Glutamatergic neuron (in vitro differentiated cells): ENCODE data around the gene RPAP3. TPM values are rescaled to one million over a fixed set of nuclear protein-coding genes. Genes with fewer than 3 reads are reported as not detected.

ENCODE experiments used
- DNase-seq: peaks from one replicate; pipeline ENCODE4 v3.0.0; 2022
- H3K27ac Mint-ChIP-seq: one replicate; pipeline ENCODE4 v1.8.0; 2020; ENCODE audit warnings: mild to moderate bottlenecking, mixed read lengths, inconsistent platforms; ENCODE audit not compliant: unreplicated experiment
- H3K27me3 Mint-ChIP-seq: one replicate; pipeline ENCODE4 v1.8.0; 2020; ENCODE audit warnings: mild to moderate bottlenecking, moderate library complexity, mixed read lengths, inconsistent platforms; ENCODE audit not compliant: unreplicated experiment
- H3K36me3 Mint-ChIP-seq: one replicate; pipeline ENCODE4 v1.8.0; 2020; ENCODE audit warnings: mild to moderate bottlenecking, mixed read lengths, inconsistent platforms; ENCODE audit not compliant: unreplicated experiment
- H3K4me1 Mint-ChIP-seq: one replicate; pipeline ENCODE4 v1.8.0; 2020; ENCODE audit warnings: mild to moderate bottlenecking, low read depth, mixed read lengths, inconsistent platforms; ENCODE audit not compliant: unreplicated experiment
- H3K4me3 Mint-ChIP-seq: one replicate; pipeline ENCODE4 v1.8.0; 2020; ENCODE audit warnings: mild to moderate bottlenecking, mixed read lengths, inconsistent platforms; ENCODE audit not compliant: unreplicated experiment
- H3K9me3 Mint-ChIP-seq: one replicate; pipeline ENCODE4 v1.8.0; 2020; ENCODE audit warnings: mild to moderate bottlenecking, moderate library complexity, mixed read lengths, inconsistent platforms; ENCODE audit not compliant: unreplicated experiment
- total RNA-seq: library from RNA; stranded (reverse); fragmentation: NEBNext Ultra II Directional; extraction: Animal tissue kit (Norgen Biotek cat#: 25700); gene quantifications from one replicate; pipeline ENCODE4 v1.2.1, GENCODE V29; 2021; ENCODE audit not compliant: unreplicated experiment
- TF ChIP-seq, protein P1 (sequence below): fragments of 200-600 bp; sonication (generic); IDR thresholded peaks from one replicate; pipeline ENCODE4 v1.5.0; 2021; ENCODE audit not compliant: partially characterized antibody, unreplicated experiment

RPAP3 gene
- total RNA-seq, 1 donor from 2014 or later, result 29.5 TPM

DNA sequence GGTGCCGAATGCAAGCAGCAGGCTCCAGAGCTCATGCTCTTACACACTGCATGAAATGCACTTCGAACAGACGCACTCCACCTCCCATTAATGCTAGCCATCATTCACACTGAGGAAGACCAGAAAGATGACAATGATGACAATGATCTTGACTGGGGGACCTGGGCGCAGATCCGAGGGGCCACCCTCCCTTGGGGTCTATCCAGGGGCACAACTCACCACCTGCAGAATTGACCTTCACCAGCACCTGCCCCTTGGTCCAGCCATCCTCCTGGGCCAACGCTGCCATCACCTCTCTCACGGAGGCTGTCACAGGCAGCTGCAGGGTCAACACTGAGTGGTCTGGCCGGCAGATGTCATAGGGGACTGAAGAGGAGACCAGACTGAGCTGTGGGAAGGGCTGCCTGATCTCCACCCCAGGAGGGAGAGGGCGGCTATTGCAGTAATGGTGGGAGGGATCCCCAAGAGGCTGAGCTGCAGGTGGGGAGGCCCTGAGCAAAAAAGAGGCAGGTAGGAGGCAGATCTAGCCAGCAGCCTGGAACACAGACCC lies 37.6 kb upstream of the RPAP3 start:
- no peak for DNase-seq
- H3K27ac Mint-ChIP-seq, result peak overlapping the region; percentile 13
- H3K27me3 Mint-ChIP-seq, result peaks cover 16% of the 10 kb centered on the region
- no peaks in the 10 kb centered on the region for H3K36me3 Mint-ChIP-seq
- peaks cover 10% of the 10 kb centered on the region for H3K4me1 Mint-ChIP-seq
- peak overlapping the region; percentile 30 for H3K4me3 Mint-ChIP-seq
- TF ChIP-seq, protein P1, sequence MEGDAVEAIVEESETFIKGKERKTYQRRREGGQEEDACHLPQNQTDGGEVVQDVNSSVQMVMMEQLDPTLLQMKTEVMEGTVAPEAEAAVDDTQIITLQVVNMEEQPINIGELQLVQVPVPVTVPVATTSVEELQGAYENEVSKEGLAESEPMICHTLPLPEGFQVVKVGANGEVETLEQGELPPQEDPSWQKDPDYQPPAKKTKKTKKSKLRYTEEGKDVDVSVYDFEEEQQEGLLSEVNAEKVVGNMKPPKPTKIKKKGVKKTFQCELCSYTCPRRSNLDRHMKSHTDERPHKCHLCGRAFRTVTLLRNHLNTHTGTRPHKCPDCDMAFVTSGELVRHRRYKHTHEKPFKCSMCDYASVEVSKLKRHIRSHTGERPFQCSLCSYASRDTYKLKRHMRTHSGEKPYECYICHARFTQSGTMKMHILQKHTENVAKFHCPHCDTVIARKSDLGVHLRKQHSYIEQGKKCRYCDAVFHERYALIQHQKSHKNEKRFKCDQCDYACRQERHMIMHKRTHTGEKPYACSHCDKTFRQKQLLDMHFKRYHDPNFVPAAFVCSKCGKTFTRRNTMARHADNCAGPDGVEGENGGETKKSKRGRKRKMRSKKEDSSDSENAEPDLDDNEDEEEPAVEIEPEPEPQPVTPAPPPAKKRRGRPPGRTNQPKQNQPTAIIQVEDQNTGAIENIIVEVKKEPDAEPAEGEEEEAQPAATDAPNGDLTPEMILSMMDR, result no peak
- peaks cover 19% of the 10 kb centered on the region for H3K9me3 Mint-ChIP-seq

DNA sequence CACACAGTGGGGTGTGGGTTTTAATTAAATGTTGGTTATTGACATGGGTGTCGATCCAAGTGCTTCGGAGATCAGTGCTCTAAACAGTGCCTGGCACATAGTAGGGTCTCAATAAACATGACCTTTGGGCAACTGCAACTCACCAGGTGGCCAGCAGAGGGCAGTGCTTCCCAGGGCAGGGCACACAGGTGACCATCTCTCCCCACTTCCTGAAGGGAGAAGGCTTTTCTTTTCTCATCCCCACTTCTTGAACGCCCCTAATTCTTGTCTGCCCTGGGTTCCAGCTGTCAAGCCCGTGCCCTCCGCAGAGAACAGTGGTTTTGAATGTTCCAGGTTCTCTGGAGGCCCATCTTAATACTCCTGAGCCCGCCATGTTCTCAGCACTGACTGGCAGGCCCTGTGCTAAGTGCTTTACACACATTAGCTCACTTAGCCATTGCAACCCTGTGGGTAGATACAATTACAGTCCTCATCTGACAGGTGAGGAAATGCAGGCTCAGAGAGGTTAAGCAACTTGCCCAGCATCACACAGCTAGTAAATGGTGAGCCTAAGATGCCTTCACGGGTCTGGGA lies 36.5 kb upstream of the RPAP3 start:
- H3K36me3 Mint-ChIP-seq, result no peaks in the 10 kb centered on the region

DNA sequence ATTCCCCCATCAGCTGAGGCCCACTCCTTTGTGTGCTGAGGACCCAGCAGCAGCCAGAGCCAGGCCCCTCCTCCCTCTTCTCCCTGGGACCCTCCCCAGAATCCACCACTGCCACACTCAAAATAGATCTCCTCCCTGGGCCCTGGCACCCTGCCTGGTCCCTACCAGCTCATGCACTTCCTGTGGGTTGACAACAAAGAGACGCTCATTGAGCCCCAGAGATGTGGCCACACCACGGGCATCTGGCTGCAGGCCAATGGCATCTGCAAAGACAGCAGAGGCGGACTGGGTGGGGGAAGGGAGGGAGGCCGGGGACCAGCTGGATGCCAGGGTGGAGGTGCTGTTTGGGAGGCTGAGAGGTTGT lies 35.5 kb upstream of the RPAP3 start:
- H3K4me3 Mint-ChIP-seq, result no peak overlapping the region
- no peak for DNase-seq
- peaks cover 20% of the 10 kb centered on the region for H3K9me3 Mint-ChIP-seq
- H3K4me1 Mint-ChIP-seq, result peaks cover 16% of the 10 kb centered on the region
- H3K36me3 Mint-ChIP-seq, result no peaks in the 10 kb centered on the region
- peaks cover 19% of the 10 kb centered on the region for H3K27me3 Mint-ChIP-seq
- peak overlapping the region; percentile 28 for H3K27ac Mint-ChIP-seq
- TF ChIP-seq, protein P1, result no peak

More for the DNA sequence above, 36.5 kb upstream of the RPAP3 start:
- Mint-ChIP-seq H3K4me1 (peaks cover 11% of the 10 kb centered on the region), H3K27me3 (peaks cover 16% of the 10 kb centered on the region), H3K4me3 (no peak overlapping the region), H3K27ac (no peak overlapping the region), H3K9me3 (peaks cover 19% of the 10 kb centered on the region)
- TF ChIP-seq, protein P1, result peak; percentile 96
- peak; percentile 57 for DNase-seq

DNA sequence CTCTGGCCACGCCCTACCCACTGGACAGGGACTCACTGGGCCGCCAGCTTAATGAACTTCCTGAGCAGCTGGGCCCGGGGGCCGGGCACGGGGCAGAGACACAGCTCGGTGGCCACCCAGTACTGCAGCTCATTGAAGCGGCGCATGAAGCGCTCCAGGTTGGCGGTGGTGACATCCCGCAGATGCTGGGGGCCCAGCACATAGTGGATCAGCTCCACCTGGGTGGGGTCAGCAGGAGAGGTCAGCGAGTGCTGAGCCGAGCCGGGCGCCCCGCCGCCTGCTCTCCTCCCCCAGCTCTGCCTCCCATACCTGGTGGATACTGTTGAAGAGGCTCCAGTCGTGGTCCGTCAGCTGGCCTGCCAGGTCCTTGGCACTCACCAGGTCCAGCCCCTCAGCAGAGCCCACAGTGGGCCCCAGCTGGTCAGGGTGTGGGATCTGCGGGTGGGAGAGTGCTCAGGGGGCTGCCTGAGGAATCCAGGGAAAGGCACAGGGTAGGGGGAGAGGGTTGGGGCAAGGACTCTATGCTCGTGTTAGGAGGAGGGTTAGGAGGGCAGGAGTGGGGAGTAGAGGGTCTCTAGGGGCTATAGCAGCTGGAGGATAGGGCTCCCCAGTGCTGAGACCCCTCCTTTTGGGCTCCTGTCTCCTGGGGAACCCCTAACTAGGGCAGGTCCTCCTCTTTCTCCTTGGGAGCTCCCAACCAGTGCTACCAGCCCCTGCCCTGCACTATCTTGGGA lies 34.9 kb upstream of the RPAP3 start:
- Mint-ChIP-seq H3K4me3 (no peak overlapping the region), H3K27me3 (peaks cover 20% of the 10 kb centered on the region), H3K36me3 (no peaks in the 10 kb centered on the region), H3K9me3 (peaks cover 21% of the 10 kb centered on the region), H3K4me1 (peaks cover 16% of the 10 kb centered on the region), H3K27ac (no peak overlapping the region)
- TF ChIP-seq, protein P1, result no peak
- no peak for DNase-seq

DNA sequence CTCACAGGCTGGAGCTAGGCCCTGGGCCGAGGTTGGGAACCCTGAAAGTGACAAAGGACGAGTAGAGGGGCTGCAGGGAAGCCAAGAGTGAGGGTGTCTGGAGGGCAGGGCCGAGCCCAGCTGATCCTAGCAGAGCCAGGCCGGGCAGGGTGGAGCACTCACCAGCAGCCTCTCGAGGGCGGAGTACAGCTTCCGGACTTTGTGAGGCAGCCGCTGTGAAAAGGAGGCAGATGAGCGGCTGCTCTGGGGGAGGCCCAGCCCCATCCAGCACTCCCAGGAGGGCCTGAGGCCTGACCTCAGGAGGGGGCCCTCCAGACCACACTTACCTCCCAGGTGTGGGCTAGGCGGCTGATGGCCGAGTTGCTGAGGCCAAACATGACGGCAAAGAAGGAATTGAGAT lies 34.1 kb upstream of the RPAP3 start:
- no peak overlapping the region for H3K27ac Mint-ChIP-seq
- peaks cover 21% of the 10 kb centered on the region for H3K27me3 Mint-ChIP-seq
- H3K9me3 Mint-ChIP-seq, result peaks cover 22% of the 10 kb centered on the region
- DNase-seq, result no peak
- no peaks in the 10 kb centered on the region for H3K36me3 Mint-ChIP-seq
- no peak overlapping the region for H3K4me3 Mint-ChIP-seq
- TF ChIP-seq, protein P1, result no peak
- peaks cover 22% of the 10 kb centered on the region for H3K4me1 Mint-ChIP-seq
